DND-41 (cell line): ENCODE measurements around the gene CD34.
"Not testable (repeated sequence)": the region's sequence is repeated elsewhere in the genome, so short reads cannot be mapped to it uniquely, and the experiment has no call there.

Experiments used
- ATAC-seq: fragments of 200-7000 bp; cut with Tn5 transposase; 3 replicates; pipeline ENCODE4 v1.9.1; 2021; ENCODE audit warnings: low read depth; ENCODE audit not compliant: insufficient read depth
- DNase-seq: peaks from one replicate; pipeline ENCODE4 v3.0.0-alpha.2; 2020
- H2AFZ ChIP-seq: 2 replicates; pipeline ENCODE4 v1.6.0; 2012; ENCODE audit warnings: low read depth, low read length
- H3K27ac ChIP-seq: 2 replicates; pipeline ENCODE4 v1.5.1; 2012; ENCODE audit warnings: low read length, inconsistent platforms
- H3K27me3 ChIP-seq: fragments of 200-600 bp; sonication (generic); 2 replicates; pipeline ENCODE4 v1.6.0; 2012; ENCODE audit warnings: low read length, mild to moderate bottlenecking, inconsistent platforms; ENCODE audit not compliant: insufficient read depth, poor library complexity
- H3K36me3 ChIP-seq: 2 replicates; pipeline ENCODE4 v1.5.1; 2012; ENCODE audit warnings: low read length, inconsistent platforms; ENCODE audit not compliant: insufficient read depth
- H3K4me1 ChIP-seq: 2 replicates; pipeline ENCODE4 v1.5.1; 2012; ENCODE audit warnings: mild to moderate bottlenecking, low read length; ENCODE audit not compliant: insufficient read depth
- H3K4me2 ChIP-seq: 2 replicates; pipeline ENCODE4 v1.6.0; 2012; ENCODE audit warnings: mild to moderate bottlenecking, moderate library complexity, low read length, inconsistent platforms; ENCODE audit not compliant: insufficient read depth
- H3K4me3 ChIP-seq, 2 experiments: fragments of 200-600 bp in 1 of 2; shearing (Covaris generic) in 1 of 2; 2 replicates each; pipeline ENCODE4 v1.5.1; 2012 to 2016; ENCODE audit warnings: inconsistent platforms in 2 of 2, low read length in 2 of 2, mild to moderate bottlenecking in 2 of 2, low read depth in 1 of 2, moderate library complexity in 1 of 2
- H3K79me2 ChIP-seq: 2 replicates; pipeline ENCODE4 v1.6.0; 2012; ENCODE audit warnings: low read length, inconsistent platforms; ENCODE audit not compliant: insufficient read depth
- H3K9ac ChIP-seq: 2 replicates; pipeline ENCODE4 v1.6.0; 2012; ENCODE audit warnings: low read depth, mild to moderate bottlenecking, inconsistent platforms, low read length, moderate library complexity
- H3K9me3 ChIP-seq: 2 replicates; pipeline ENCODE4 v1.5.1; 2012; ENCODE audit warnings: low read length, moderate library complexity, mild to moderate bottlenecking, inconsistent platforms; ENCODE audit not compliant: insufficient read depth, severe bottlenecking
- H4K20me1 ChIP-seq: 2 replicates; pipeline ENCODE4 v1.6.0; 2012; ENCODE audit warnings: low read length; ENCODE audit not compliant: insufficient read depth
- EZH2 ChIP-seq: IDR thresholded peaks from 3 replicates; pipeline ENCODE4 v1.6.1; 2012; ENCODE audit warnings: borderline replicate concordance, low read depth, mild to moderate bottlenecking, moderate library complexity, low read length, inconsistent platforms; ENCODE audit not compliant: severe bottlenecking
- TF ChIP-seq, protein P1 (sequence below): IDR thresholded peaks from 2 replicates; pipeline ENCODE4 v1.5.1; 2012; ENCODE audit warnings: borderline replicate concordance, low read length, moderate library complexity, mild to moderate bottlenecking; ENCODE audit not compliant: poor library complexity, severe bottlenecking; ENCODE audit errors: extremely low read depth

Gene CD34

DNA sequence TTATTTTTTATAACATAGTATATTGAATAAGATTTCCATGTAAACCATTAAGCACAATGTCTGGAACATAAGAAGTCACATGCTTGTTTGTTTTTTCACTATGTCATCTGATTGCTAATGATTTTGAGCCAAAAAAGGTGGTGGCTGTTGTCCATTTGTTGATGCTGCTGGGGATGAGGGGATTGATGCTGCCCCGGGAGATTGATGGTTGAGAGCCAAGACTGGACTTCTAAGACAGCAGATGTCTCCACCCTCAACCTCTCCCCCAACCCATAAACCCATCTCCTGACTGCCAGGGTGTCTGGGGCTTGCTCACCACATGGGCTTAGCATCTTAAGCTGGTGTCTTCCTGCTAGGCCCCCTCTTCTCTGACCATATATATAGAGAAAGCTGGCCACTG lies 35.8 kb upstream of the CD34 start:
- no peak overlapping the region for H3K4me2 ChIP-seq
- no peaks in the 10 kb centered on the region for H3K36me3 ChIP-seq
- no peak for ATAC-seq
- DNase-seq: no peak
- no peaks in the 10 kb centered on the region for H4K20me1 ChIP-seq
- H3K9ac ChIP-seq: no peak overlapping the region
- H3K4me3 ChIP-seq: no peak overlapping the region
- H3K9me3 ChIP-seq: no peaks in the 10 kb centered on the region
- H3K4me1 ChIP-seq: no peaks in the 10 kb centered on the region
- H2AFZ ChIP-seq: no peak overlapping the region
- no peaks in the 10 kb centered on the region for H3K79me2 ChIP-seq
- no peak overlapping the region for H3K27ac ChIP-seq
- peaks cover 25% of the 10 kb centered on the region for H3K27me3 ChIP-seq
- no peak for TF ChIP-seq EZH2
- TF ChIP-seq, protein P1, sequence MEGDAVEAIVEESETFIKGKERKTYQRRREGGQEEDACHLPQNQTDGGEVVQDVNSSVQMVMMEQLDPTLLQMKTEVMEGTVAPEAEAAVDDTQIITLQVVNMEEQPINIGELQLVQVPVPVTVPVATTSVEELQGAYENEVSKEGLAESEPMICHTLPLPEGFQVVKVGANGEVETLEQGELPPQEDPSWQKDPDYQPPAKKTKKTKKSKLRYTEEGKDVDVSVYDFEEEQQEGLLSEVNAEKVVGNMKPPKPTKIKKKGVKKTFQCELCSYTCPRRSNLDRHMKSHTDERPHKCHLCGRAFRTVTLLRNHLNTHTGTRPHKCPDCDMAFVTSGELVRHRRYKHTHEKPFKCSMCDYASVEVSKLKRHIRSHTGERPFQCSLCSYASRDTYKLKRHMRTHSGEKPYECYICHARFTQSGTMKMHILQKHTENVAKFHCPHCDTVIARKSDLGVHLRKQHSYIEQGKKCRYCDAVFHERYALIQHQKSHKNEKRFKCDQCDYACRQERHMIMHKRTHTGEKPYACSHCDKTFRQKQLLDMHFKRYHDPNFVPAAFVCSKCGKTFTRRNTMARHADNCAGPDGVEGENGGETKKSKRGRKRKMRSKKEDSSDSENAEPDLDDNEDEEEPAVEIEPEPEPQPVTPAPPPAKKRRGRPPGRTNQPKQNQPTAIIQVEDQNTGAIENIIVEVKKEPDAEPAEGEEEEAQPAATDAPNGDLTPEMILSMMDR: no peak

DNA sequence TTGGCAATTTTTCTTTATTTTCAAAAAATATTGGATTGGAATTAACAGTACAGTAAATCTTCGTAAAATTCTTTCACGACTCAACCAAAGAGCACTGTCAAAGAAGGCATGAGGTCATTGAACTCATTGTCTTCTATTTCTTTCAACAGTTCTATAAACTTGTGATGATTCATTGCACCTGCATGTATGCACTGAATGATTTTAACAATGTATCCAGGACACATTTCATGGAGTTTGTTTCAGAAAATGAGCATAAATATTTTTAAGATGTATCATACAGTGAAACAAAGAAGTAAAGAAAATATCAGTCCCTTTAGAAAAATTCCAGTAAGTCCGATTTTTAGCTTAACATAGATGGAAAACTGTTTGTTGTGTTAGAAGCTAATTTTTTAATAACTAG lies 33.6 kb upstream of the CD34 start:
- Histone ChIP-seq H2AFZ (no peak overlapping the region), H3K36me3 (no peaks in the 10 kb centered on the region), H3K9me3 (no peaks in the 10 kb centered on the region), H4K20me1 (no peaks in the 10 kb centered on the region), H3K4me2 (no peak overlapping the region), H3K9ac (no peak overlapping the region), H3K79me2 (no peaks in the 10 kb centered on the region), H3K27me3 (peaks cover 23% of the 10 kb centered on the region), H3K27ac (no peak overlapping the region), H3K4me1 (no peaks in the 10 kb centered on the region), H3K4me3 (no peak overlapping the region)
- ATAC-seq (no peak), DNase-seq (no peak)
- TF ChIP-seq, protein P1: no peak
- no peak for TF ChIP-seq EZH2

DNA sequence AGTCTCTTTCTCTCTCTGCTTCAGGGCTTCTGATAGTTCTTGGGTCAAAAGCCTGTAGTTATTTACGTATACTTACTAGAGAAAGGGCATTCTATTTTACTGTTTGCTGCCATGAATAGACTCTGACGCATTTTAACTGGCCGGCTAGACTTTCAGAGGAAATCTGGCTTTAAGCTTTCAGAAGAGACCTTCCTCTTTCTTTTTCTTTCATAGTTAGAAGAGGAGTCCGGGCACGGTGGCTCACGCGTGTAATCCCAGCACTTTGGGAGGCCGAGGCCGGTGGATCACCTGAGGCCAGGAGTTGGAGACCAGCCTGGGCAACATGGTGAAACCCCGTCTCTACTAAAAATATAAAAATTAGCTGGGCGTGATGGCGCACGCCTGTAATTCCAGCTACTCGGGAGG lies 31.4 kb upstream of the CD34 start:
- H2AFZ ChIP-seq, H3K4me1 ChIP-seq, H3K9ac ChIP-seq, H3K4me3 ChIP-seq, H3K4me2 ChIP-seq, H3K27ac ChIP-seq, H3K9me3 ChIP-seq, H3K79me2 ChIP-seq, H3K36me3 ChIP-seq, DNase-seq, H4K20me1 ChIP-seq, ATAC-seq: not testable (repeated sequence)
- peaks cover 21% of the 10 kb centered on the region for H3K27me3 ChIP-seq

DNA sequence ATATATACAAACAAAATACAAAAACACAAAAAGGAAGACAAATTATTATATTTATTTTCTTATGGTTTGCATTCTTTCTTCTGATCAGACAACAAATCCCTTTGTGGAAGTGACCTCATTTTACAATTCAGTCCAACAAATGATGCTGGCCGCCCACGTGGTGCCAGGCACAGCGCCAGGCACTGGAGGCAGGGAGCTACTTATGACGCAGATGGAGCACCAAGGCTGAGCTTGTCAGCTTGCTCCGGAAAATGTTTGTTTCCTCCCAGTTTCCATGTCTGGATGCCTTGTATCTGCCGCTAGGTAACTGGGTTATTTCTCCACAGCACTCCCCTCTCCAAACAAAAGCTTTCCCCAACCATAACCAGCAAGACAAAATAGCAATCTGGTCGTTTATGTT lies 30.7 kb upstream of the CD34 start:
- H3K9ac ChIP-seq: no peak overlapping the region
- H3K27me3 ChIP-seq: peaks cover 23% of the 10 kb centered on the region
- H3K27ac ChIP-seq: no peak overlapping the region
- DNase-seq: no peak
- H3K4me3 ChIP-seq: no peak overlapping the region
- H3K4me2 ChIP-seq: no peak overlapping the region
- H3K79me2 ChIP-seq: no peaks in the 10 kb centered on the region
- ATAC-seq: no peak
- no peak overlapping the region for H2AFZ ChIP-seq
- H3K4me1 ChIP-seq: no peaks in the 10 kb centered on the region
- H4K20me1 ChIP-seq: no peaks in the 10 kb centered on the region
- H3K36me3 ChIP-seq: no peaks in the 10 kb centered on the region
- no peak for TF ChIP-seq EZH2
- TF ChIP-seq, protein P1: no peak
- no peaks in the 10 kb centered on the region for H3K9me3 ChIP-seq
